Epidermal melanocyte (primary cell): ENCODE data around the gene PNMA1.

ENCODE experiments used
- DNase-seq: peaks from one replicate; pipeline ENCODE4 v3.0.0; 2011; ENCODE audit warnings: low spot score; ENCODE audit not compliant: insufficient read length

The PNMA1 gene

DNA sequence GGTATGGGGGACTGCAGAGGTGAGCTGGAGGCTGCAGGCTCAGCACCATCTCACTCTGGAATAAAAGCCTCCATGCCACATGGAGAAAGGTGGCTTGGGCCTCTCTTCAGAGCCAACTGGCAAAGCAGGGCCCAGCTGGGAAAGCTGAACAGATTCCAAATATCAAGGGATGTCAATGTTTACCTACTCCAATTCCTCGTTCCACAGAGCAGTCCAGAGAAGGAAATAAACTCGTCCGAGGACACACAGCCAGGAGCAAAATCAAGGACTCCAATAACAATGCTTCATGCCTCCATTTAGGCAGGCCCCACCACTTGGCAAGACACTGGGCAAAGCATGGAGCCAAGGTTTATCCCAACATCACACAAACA, 36.3 kb upstream of the PNMA1 start:
- DNase-seq = no peak

DNA sequence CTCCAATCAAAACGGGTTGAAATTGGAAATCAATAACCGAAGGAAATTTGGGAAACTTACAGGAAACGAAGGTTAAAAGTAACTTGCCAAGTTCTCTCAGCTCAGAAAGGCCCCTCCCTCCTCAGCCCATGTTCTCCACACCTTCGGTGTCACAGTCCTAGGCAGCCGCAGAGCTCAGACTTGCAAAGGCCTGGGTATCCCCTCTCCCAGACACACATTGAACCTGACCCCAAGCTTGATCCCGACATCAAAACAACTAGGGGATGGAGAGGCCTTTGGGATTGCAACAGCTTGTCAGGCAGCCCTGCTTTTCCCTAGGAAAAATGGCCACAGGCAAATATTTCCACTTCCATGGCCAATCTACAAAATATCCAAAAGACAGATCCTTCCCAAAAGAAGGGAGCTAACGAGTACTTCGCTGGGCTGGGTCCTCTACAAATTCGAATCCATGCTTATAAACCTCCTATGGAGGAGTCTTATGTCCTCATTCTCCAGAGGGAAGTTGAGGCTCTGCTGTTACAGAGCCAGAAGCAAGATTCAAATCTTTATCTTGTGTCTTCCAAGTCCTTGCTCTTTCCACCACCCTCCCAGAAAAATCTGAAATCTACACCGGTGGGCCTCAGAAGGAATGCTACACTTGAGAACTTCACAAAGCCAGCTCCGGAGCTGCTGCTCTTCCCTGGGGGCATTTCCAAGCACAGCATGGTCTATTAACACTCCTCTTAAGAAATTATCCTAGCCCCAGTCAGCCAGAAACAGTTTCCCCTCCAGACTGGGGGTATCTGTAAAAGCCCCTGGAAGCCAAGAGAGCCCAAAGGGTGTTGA, 35.7 kb upstream of the PNMA1 start:
- DNase-seq = no peak

DNA sequence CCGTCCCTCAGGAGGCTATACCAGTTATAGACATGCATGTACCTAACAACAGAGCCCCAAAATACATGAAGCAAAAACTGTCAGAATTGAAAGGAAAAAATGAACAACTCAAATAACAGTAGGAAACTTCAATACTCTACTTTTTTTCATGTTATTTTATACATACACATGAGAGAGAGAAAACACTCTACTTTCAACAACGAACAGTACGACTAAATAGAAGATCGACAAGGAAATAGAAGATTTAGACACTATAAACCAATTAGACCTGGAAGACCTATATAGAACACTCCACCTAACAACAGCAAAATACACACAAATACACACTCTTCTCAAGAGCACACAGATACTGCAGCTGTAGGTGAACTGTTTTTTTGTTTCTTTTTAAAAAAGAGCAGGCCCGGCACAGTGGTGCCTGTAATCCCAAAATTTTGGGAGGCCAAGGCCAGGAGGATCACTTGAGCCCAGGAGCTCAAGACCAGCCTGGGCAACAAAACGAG, 34.7 kb upstream of the PNMA1 start:
- DNase-seq = no peak

DNA sequence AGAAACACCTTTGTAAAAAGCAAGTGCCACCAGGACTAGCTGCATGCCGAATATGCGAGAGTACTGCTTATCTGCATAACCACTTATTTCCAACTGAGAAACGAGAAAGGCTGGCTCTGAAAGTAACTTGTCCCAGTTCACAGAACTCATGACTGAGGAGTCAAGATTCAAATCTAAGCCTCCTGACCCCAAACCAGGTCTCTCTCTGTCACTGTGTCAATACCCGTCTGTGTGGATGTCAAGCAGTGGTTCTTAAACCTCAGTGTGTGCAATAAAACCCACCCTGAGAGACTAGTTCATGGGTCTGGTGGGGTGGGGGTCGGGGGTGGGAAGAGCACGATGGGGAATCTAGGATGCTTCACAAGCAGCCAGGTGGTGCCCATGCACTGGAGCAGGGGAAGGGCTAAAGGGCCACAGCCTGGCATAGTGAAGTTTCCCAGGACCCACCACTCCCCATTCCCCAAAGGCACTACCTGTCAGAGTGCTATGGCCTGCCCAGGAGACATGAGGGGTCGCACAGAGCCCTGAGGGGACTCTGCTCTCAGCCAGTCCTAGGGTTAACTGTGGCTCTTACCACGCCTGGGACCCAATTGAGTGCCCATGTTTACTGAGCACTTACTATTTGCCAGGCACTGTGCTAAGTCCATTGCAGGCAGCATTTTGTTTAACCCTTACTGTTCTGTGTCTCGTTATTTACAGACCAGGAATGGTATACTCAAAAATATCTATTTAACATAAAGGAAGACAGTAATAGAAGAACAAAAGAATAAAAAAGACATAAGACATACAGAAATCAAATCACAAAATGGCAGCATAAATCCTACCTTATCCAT, 33.4 kb upstream of the PNMA1 start:
- DNase-seq = no peak

DNA sequence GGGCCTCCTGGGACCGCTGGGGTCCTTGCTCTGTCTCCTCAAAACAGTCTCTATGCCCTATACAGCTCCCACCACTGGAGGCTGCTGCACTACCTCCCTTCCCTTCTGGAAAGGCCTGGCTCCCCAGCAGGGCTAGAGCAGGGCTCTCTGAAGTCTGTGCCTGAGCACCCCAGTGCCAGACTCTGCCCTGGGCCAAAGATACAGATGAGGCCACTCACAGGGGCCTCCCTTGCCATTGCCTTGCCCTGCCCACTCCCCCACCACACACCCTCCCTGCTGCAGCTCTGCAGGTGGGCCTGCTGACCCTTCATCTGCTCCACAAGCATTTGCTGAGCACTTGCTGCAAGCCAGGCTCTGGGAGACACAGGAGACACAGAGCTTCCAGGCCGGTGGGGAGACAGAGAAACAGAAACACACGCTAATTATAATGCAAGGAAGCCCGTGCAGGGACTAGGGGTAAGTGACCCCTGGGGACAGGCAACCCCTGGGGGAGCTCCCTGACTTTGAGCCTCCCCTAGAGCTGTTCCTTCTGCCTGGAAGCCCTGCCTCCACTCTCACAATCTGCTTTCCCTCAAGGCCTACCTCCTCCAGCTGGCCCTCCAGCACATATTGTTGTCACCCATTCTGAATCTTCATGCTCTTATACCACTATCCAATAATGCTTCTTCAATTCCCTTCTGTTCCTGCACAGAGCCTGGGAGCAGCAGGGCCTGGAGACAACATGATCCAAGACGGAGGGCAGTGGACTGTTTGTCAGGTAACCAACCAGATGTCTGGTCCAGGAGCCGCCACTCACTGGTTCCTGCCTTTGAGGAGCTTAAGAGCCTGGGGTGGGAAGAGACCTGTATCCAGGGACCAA, 32.6 kb upstream of the PNMA1 start:
- no peak for DNase-seq

DNA sequence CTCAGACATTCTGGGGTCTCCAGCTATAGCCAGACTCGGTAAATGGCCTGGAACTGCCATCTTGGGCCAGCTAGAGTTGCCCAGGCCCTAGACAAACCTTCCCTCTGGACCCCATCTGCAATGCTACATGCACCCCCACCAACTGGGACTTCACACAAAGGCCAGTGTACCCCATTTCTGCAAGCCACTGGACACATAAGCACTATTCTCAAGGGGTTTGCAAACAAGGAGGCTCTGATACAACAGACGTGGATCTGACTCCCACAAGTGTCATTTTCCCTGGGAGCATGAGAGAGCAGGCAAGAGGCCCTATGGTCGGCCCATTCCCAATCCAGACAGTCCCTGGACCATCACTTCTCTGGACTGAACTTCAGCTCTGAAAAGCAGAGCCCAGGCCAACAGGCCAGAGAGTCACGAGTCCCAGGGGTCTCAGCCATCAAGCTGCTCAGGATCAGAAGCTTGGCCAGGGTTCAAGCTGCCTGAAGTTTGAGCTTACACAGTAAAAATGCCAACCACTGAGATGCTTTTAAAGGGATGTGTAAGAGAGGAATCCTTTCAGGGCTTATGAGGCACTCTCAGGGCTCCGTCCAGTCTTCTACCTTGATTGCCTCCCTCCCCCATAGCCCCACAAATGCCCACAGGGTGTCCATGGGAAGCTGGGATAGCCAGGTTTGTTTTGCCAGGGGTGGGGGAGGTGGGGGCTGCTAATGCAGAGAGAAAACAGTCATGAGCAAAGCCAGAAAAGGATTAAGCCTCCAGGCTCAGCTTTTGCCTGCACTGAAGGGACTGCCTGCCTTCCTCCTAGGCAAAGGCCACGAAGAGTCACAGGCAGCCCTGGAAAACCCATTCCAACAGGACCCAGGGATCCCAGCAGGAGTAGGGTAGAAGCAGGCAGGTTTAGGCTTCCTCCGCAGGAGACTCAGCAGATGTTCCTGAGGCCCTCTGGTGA, 31.7 kb upstream of the PNMA1 start:
- no peak for DNase-seq

DNA sequence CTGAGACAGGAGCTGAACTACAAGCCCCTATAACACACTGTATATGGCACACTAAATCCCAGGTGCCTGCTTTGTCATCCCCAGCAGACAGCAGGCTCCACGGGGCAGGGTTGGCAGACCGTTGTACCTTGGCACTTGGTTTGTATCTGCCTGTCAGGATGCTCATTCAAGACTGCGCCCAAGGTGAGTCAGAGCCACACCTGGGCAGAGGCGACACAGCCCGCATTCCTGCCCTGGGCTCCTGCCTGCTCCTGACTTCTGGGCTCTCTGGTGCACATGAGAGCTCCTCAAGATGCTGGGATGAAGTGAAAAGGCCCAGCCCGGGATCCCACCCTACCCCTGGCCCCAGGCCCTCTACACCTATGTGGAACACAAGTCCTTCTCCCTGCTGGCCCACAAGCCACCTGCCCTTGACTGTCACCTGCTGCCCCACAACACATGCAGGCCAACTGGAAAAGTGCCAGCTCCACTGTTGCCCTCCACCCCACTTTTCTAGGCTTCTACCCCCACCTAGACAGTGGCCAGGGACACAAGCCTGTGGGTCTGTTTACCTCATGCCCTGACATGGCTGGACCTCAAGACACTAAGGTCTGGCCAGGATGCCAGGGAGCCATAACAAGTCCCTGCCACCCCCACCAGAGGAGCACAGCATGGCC, 30.8 kb upstream of the PNMA1 start:
- DNase-seq = no peak

DNA sequence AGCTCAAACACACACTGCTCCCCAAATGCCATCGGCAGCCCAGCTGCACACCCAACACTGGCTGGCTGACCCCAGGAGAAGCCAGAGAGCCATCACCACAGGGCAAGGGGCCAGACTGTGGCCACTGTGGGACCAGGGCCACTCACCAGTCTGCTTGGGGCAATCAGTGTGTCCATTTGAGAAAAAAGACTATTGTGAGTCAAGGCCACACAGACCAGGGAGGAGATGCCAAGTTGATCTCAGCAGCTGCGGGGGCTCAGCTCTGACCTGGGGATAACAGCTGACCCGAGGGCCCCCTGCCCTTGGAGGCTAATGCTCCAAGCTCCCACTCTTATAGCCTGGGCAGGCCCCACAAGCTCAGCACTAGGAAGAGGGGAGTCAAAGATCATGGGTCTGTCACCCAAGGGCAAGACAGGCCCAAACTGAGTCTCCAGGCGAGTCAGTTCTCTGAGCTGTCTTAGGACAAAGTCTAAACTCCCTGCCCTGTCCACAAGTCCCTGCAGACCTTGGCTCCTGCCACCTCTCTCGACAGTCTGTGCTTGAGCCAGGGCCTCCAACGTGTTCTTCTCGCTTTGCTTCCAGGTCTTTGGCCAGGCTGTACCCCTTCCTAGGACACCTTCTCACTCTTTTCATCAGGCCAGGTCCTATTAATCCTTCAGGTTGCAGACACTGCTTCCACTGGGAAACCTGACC, 30.1 kb upstream of the PNMA1 start:
- no peak for DNase-seq

DNA sequence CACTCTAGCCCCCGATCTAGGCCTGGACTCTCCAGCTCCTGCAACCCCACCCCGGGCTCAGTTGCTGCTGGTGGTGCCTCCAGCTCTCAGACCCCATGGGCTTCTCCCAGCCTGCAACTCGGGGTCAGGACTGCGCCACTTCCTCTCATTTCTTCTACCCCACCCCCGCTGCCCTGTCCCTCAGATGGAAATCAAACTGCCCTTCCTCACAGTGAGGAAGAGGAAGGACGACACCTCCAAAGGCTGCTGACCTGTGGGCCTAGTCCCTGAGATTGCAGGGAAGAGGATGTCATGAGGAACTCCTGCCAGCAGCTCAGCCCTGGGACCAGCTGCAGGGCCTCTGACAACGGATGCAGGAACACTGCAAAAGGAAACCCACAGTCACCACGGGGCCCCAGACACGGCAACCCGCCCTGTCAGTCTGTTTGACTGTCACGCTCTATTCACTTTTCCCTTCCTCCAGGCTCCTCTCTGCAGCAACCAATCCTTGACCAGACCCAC, 29.3 kb upstream of the PNMA1 start:
- no peak for DNase-seq

DNA sequence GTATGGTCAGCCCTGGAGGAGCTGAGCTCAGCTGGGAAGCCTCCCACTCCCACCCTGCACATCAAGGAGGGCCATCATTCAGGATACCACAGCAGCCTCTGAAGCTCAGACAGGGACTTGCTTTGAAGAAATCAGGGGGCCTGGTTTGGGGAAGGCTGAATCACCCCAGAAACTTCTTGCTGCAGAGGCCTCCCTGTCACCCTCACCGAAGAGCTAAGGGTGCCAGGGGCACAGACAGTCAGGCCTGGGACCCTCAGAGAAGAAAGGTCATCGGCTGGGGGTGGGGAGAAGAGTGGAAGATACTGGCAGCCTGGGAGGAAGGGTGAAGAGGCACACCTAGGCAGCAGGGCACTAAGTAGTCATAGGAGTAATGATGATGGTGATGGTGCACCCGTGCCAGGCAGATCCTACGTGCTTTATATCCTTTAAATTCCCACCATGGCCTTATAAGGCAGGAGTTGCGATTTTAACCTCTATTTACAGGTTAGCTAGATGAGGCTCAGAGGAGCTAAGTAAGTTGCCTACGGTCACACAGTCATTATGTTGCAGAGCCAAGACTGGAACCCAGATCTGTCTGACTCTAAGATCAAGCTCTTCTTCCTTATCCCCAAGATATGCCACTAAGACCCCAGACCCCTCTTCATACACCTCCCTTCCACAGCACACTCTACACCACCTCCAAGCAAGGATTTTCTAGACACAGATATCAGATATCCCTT, 28.5 kb upstream of the PNMA1 start:
- DNase-seq = no peak

DNA sequence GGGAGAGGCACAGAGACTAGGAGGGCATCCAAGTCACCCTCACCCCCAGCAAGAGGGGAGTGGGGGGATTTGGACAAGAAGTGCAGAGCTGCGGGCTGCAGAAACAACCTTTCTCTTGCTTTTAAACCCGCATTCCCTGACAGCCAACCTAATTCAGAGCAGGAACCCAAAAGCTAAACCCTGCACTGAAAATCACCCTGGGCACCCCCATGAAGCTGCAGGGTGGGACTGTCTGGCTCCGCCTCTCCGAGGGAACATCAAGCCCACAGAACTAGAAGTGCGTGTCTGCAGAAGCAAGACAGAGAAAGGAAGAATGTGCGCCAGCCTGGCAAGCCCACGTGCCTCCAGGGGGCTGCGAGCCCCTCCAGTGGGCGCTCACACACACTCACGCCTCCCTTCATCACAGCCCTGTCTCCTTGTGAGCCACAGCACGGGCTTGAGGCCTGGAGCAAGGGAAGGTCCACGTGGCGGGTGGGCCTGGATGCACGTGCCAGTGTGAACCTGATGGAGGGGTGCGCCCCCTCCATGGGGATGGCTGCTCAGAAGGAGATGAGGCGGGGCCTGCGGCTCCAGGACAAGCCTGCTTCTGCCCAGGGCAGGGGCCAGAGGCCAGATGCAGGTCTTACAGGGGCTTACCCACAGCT, 27.8 kb upstream of the PNMA1 start:
- no peak for DNase-seq

DNA sequence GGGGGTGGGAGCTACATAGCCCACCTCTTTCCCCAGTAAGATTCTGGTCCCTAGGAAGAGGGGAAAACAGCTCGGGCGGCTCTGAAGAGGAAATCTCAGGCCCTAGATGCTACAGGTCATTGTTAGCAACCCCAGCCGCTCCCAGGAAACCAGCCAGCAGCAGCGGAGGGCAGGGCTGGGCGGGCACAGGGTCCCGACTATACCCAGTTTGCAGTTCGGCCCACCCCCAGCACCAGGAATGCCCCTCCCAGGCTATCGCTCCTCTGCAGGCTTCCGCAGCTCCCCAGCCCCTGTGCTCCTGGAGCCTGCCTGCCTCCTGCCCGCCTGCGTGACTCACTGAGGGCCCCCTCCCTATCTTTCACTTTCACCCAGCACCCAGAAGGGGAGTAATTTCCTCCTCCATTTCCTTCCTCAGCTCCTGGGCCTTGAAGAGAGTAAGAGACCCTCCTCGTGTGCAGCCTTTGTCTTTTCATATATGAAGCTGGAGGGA, 27.2 kb upstream of the PNMA1 start:
- peak; percentile 54 for DNase-seq

DNA sequence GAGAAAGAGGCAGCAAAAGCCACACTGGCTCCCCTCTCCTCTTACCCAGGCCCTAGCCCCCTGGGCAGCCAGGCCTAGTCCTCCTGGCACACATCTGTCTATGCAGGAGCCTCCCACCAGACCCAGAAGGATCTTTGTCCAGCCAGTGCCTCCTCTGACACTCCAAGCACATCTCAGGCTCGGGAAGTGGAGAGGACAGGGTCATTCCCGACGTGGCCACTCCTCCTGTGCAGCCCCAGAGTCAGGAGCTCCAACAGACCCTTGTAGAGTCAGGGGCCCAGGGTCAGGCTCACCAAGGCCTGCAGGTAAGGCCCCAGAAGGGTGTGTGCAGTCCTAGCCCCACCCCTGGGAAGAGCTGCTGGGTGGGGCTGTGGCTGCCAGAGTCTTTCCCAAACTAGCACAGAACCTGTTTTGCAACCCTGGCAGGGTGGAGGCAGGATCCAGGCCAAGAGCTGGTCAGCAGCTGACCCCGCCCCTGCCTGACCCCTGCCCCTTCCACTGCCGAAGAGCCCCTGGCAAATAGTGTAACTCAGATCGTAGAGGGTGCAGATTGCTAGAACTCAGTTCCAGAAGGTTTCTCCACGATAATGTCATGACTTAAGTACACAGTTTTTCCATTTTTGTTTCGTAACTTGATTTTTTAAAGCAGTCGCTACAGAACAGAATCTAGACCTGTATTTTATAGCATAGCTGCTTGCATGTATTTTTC, 26.6 kb upstream of the PNMA1 start:
- no peak for DNase-seq

DNA sequence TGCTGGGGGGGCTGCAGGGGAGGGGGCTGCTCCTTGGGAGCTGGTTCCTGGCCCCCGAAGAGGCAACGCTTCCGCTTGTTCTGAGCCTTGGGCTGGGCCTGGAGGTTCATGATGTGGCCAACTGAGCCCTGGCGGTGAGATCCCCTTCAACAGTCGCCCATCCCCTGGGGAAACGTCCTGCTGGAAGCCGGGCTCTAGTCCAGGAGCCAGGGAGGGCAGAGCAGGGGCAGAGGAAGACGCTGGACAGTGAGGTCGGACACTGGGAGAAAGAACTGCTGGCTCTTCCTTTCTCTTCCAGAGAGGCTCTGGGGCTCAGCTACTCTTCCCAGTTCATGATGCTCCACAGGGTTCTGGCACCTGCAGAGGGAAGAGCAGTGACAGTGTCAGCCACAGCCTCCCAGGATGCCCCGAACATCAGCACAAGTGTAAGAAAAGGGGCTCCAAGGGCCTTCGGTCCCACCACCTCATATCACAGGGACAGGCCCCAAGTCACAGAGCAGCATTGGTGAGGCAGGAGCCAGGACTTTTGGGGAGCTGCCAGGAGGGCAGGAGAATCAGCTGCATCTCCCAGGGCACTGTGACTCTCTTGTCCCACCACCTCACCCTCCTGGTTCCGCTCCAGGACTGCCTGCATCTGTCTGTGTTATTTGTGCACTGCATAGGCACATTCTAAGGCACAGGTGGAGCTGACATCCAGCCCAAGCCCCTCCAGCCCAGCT, 25.9 kb upstream of the PNMA1 start:
- DNase-seq = no peak

DNA sequence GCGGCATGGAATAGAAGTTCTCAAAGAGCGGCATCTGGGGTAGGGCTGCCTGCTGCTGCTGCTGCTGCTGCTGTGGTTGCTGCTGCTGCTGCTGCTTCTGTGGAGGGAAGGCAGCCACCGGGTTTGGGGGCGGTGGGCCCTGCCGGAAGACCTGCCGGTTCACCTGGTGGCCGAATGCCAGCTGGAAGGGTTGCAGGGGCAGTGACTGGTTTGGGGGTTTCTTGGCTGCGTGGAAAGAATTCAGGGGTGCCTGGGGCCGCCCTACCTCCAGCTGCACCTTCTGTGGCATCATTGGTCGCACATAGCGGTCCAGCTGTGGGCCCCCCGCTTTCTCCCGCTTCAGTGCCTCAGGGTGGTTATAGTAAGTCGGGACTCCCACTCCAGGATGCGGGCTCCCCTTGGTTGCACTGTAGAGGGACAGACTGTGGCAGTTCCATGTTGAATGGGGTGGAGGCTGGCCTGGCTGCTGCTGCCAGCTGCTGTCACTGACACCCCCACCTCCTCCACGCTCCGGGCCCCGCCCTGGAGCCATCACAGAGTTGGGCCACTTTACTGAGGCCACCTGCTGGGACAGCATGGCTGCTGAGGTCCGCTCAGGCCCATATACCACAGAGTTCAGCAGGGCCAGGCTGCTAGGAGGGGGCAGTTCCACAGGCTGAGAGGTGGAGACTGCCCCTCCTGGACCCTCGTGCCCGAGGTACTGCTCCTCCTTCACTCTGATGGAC, 25.2 kb upstream of the PNMA1 start:
- no peak for DNase-seq
